HEK293 (cell line): Measurements from ENCODE around the gene KCNJ6.

Experiments
- ATF2 ChIP-seq: fragments of 450-650 bp; formaldehyde crosslinking; IDR thresholded peaks from 2 replicates; pipeline ENCODE4 v1.5.1; 2016; ENCODE audit warnings: missing biosample characterization, missing genetic modification characterization, low read depth
- CTCF ChIP-seq: fragments of 450-650 bp; formaldehyde crosslinking; IDR thresholded peaks from 2 replicates; pipeline ENCODE4 v1.5.1; 2016; ENCODE audit warnings: missing biosample characterization, missing genetic modification characterization
- HOXA7 ChIP-seq: sonication (generic); formaldehyde crosslinking; IDR thresholded peaks from 2 replicates; pipeline ENCODE4 v1.8.1; 2022; ENCODE audit warnings: missing genetic modification reagents, borderline replicate concordance
- KLF1 ChIP-seq: fragments of 450-650 bp; formaldehyde crosslinking; IDR thresholded peaks from 2 replicates; pipeline ENCODE4 v1.5.1; 2016; ENCODE audit warnings: missing biosample characterization, missing genetic modification characterization
- SALL2 ChIP-seq: fragments of 450-650 bp; formaldehyde crosslinking; IDR thresholded peaks from 2 replicates; pipeline ENCODE4 v1.5.0; 2017; ENCODE audit warnings: missing biosample characterization, mild to moderate bottlenecking, missing genetic modification characterization, borderline replicate concordance
- ZBTB26 ChIP-seq: fragments of 450-650 bp; formaldehyde crosslinking; optimal IDR thresholded peaks from 2 replicates; pipeline ENCODE3; 2016; ENCODE audit warnings: missing biosample characterization, mild to moderate bottlenecking, missing genetic modification characterization
- ZFP3 ChIP-seq: fragments of 450-650 bp; formaldehyde crosslinking; IDR thresholded peaks from 2 replicates; pipeline ENCODE4 v1.5.1; 2016; ENCODE audit warnings: low read depth, missing biosample characterization, missing genetic modification characterization
- ZNF140 ChIP-seq: fragments of 450-650 bp; formaldehyde crosslinking; IDR thresholded peaks from 2 replicates; pipeline ENCODE4 v1.5.1; 2016; ENCODE audit warnings: missing biosample characterization, missing genetic modification characterization
- ZNF350 ChIP-seq: fragments of 450-650 bp; formaldehyde crosslinking; IDR thresholded peaks from 2 replicates; pipeline ENCODE4 v1.5.0; 2017; ENCODE audit warnings: missing biosample characterization, mild to moderate bottlenecking, missing genetic modification characterization
- ZNF473 ChIP-seq: fragments of 450-650 bp; formaldehyde crosslinking; IDR thresholded peaks from 2 replicates; pipeline ENCODE4 v1.5.1; 2017; ENCODE audit warnings: missing biosample characterization, missing genetic modification characterization
- ZXDB ChIP-seq: fragments of 450-650 bp; formaldehyde crosslinking; IDR thresholded peaks from 2 replicates; pipeline ENCODE4 v1.5.1; 2016; ENCODE audit warnings: missing biosample characterization, missing genetic modification characterization
- TF ChIP-seq, protein P1 (sequence below): fragments of 450-650 bp; formaldehyde crosslinking; IDR thresholded peaks from 2 replicates; pipeline ENCODE4 v1.5.1; 2017; ENCODE audit warnings: missing biosample characterization, mild to moderate bottlenecking, missing genetic modification characterization, moderate library complexity
- TF ChIP-seq, protein P2 (sequence below): fragments of 450-650 bp; formaldehyde crosslinking; IDR thresholded peaks from 2 replicates; pipeline ENCODE4 v1.5.1; 2016; ENCODE audit warnings: missing biosample characterization, missing genetic modification characterization

GRCh38 chr21:37811711-37812110 lies 104.5 kb downstream of the KCNJ6 start:
- TF ChIP-seq ZXDB (tag by site-specific recombination) (no peak), ZNF140 (tag by site-specific recombination) (no peak), CTCF (tag by site-specific recombination) (no peak), ZNF350 (tag by site-specific recombination) (no peak), KLF1 (tag by site-specific recombination) (no peak), ZBTB26 (no peak), SALL2 (tag by site-specific recombination) (no peak), ZFP3 (tag by site-specific recombination) (no peak), HOXA7 (CRISPR knock-in tag) (no peak), ZNF473 (tag by site-specific recombination) (no peak), ATF2 (tag by site-specific recombination) (no peak)
- TF ChIP-seq, protein P1, sequence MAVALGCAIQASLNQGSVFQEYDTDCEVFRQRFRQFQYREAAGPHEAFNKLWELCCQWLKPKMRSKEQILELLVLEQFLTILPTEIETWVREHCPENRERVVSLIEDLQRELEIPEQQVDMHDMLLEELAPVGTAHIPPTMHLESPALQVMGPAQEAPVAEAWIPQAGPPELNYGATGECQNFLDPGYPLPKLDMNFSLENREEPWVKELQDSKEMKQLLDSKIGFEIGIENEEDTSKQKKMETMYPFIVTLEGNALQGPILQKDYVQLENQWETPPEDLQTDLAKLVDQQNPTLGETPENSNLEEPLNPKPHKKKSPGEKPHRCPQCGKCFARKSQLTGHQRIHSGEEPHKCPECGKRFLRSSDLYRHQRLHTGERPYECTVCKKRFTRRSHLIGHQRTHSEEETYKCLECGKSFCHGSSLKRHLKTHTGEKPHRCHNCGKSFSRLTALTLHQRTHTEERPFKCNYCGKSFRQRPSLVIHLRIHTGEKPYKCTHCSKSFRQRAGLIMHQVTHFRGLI (tag by site-specific recombination) = no peak
- TF ChIP-seq, protein P2, sequence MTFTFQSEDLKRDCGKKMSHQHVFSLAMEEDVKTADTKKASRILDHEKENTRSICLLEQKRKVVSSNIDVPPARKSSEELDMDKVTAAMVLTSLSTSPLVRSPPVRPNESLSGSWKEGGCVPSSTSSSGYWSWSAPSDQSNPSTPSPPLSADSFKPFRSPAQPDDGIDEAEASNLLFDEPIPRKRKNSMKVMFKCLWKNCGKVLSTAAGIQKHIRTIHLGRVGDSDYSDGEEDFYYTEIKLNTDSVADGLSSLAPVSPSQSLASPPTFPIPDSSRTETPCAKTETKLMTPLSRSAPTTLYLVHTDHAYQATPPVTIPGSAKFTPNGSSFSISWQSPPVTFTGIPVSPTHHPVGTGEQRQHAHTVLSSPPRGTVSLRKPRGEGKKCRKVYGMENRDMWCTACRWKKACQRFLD (tag by site-specific recombination) = no peak
